ENCODE measurements around the gene NAA15.

GRCh38 chr4:139465922-139466321 is 164.6 kb downstream of the NAA15 start:
- TF ChIP-seq GATA2 (IDR thresholded peaks at IDR 0.05; ENCODE audit: low read depth, low read length) (no peak), GATA3 (IDR thresholded peaks at IDR 0.05; ENCODE audit: low read depth, low read length) (no peak)

All from SH-SY5Y (cell line).